ENCODE results near the gene ASB6.

DNA sequence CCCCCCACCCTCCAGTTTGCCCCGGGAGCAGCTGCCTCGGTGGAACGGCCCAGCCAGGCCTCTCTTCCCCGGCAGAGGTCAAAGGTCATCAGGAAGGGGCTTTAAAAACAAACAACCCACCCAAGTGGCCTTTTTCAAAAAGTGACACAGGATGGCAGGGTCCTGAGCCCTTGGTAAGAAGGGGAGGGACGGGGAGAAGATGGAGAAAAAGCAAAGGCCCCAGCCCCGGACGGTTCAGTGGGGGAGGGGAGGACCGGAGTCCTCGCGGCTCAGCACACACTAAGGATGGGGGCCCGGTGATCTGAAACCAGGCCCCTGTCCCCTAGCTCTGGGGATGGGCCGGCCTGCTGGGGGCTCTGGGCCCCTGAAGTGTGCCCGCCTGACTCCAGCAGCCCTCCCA is 24.6 kb upstream of the ASB6 start:
- TF ChIP-seq POLR2A (IDR thresholded peaks at IDR 0.05): no peak
- TF ChIP-seq, protein P1, sequence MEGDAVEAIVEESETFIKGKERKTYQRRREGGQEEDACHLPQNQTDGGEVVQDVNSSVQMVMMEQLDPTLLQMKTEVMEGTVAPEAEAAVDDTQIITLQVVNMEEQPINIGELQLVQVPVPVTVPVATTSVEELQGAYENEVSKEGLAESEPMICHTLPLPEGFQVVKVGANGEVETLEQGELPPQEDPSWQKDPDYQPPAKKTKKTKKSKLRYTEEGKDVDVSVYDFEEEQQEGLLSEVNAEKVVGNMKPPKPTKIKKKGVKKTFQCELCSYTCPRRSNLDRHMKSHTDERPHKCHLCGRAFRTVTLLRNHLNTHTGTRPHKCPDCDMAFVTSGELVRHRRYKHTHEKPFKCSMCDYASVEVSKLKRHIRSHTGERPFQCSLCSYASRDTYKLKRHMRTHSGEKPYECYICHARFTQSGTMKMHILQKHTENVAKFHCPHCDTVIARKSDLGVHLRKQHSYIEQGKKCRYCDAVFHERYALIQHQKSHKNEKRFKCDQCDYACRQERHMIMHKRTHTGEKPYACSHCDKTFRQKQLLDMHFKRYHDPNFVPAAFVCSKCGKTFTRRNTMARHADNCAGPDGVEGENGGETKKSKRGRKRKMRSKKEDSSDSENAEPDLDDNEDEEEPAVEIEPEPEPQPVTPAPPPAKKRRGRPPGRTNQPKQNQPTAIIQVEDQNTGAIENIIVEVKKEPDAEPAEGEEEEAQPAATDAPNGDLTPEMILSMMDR (IDR thresholded peaks at IDR 0.05): no peak

Measured in transverse colon (tissue), 3 donors.